PC-3 (cell line): Measurements from ENCODE around the gene RBM18. TPM values are rescaled to one million over a fixed set of nuclear protein-coding genes. Genes with fewer than 3 reads are reported as not detected.

Source experiments
- ATAC-seq: fragments of 200-7000 bp; cut with Tn5 transposase; 2 replicates; pipeline ENCODE4 v1.9.1; 2020; ENCODE audit warnings: mild to moderate bottlenecking, moderate library complexity
- BruUV-seq: library from RNA; stranded (reverse); fragments of 400-500 nt; replicated peaks from 2 replicates; lab custom pipeline; 2021; lab: Mats Ljungman, UMichigan
- CTCF ChIA-PET: fragments of 300-600 bp; sonication (Branson Sonifier 250); formaldehyde crosslinking; loops from one replicate; lab custom pipeline; 2022; ENCODE audit warnings: antibody characterized with exemption; lab: Charles Lee
- POLR2A ChIA-PET: fragments of 300-600 bp; sonication (Branson Sonifier 250); formaldehyde crosslinking; loops from one replicate; lab custom pipeline; 2022; ENCODE audit warnings: antibody characterized with exemption; ENCODE audit not compliant: unreplicated experiment; lab: Charles Lee
- DNase-seq: peaks from one replicate; pipeline ENCODE4 v3.0.0-alpha.2; 2015
- H2AFZ ChIP-seq: fragments of 300-600 bp; sonication (generic); 2 replicates; pipeline ENCODE4 v1.6.0; 2016; ENCODE audit warnings: antibody characterized with exemption, low read length
- H3F3A ChIP-seq: fragments of 300-600 bp; sonication (generic); one replicate; pipeline ENCODE4 v1.6.0; 2017; ENCODE audit warnings: antibody characterized with exemption, low read length, control low read depth, mild to moderate bottlenecking; ENCODE audit not compliant: unreplicated experiment
- H3K27ac ChIP-seq: fragments of 300-600 bp; sonication (generic); 2 replicates; pipeline ENCODE4 v1.5.1; 2016; ENCODE audit warnings: mild to moderate bottlenecking, low read length
- H3K27me3 ChIP-seq: fragments of 300-600 bp; sonication (generic); 2 replicates; pipeline ENCODE4 v1.6.1; 2016; ENCODE audit warnings: low read length, mixed read lengths
- H3K36me3 ChIP-seq: fragments of 300-600 bp; sonication (generic); 2 replicates; pipeline ENCODE4 v1.6.1; 2016; ENCODE audit warnings: low read depth, mixed run types, low read length, mixed read lengths
- H3K4me1 ChIP-seq: fragments of 300-600 bp; sonication (generic); 2 replicates; pipeline ENCODE4 v1.5.1; 2016; ENCODE audit warnings: low read length; ENCODE audit not compliant: insufficient read depth
- H3K4me2 ChIP-seq: fragments of 300-600 bp; sonication (generic); 2 replicates; pipeline ENCODE4 v1.6.0; 2016; ENCODE audit warnings: low read length
- H3K4me3 ChIP-seq: fragments of 300-600 bp; sonication (generic); 2 replicates; pipeline ENCODE4 v1.5.1; 2016; ENCODE audit warnings: mild to moderate bottlenecking, low read length, mixed read lengths
- H3K79me2 ChIP-seq: fragments of 300-600 bp; sonication (generic); 2 replicates; pipeline ENCODE4 v1.6.1; 2017; ENCODE audit warnings: low read length, mixed read lengths
- H3K9ac ChIP-seq: fragments of 300-600 bp; sonication (generic); 2 replicates; pipeline ENCODE4 v1.6.0; 2016; ENCODE audit warnings: mild to moderate bottlenecking, low read length
- H3K9me2 ChIP-seq: fragments of 300-600 bp; sonication (generic); replicated peaks from 2 replicates; pipeline ENCODE4 v1.6.1; 2016; ENCODE audit warnings: mixed run types, low read length, mixed read lengths
- H3K9me3 ChIP-seq: fragments of 300-600 bp; sonication (generic); 2 replicates; pipeline ENCODE4 v1.6.1; 2016; ENCODE audit warnings: low read length, mixed read lengths
- H4K20me1 ChIP-seq: fragments of 300-600 bp; sonication (generic); 2 replicates; pipeline ENCODE4 v1.6.1; 2016; ENCODE audit warnings: low read length, mixed read lengths
- CTCF ChIP-seq: fragments of 300-600 bp; sonication (generic); conservative IDR thresholded peaks from 2 replicates; pipeline ENCODE4 v1.5.1; 2017; ENCODE audit warnings: antibody characterized with exemption, low read depth, mild to moderate bottlenecking, low read length
- EZH2 ChIP-seq: fragments of 300-600 bp; sonication (generic); IDR thresholded peaks from one replicate; pipeline ENCODE4 v1.6.1; 2017; ENCODE audit warnings: antibody characterized with exemption, mild to moderate bottlenecking, low read length; ENCODE audit not compliant: unreplicated experiment
- EZH2phosphoT487 ChIP-seq: fragments of 300-600 bp; sonication (generic); IDR thresholded peaks from 2 replicates; pipeline ENCODE4 v1.6.1; 2018; ENCODE audit warnings: mild to moderate bottlenecking, antibody characterized with exemption, low read length, borderline replicate concordance
- intact Hi-C: fragments of 100-400 bp; cut with micrococcal nuclease; formaldehyde crosslinking; loops from 2 replicates; pipeline ENCODE4 v1.9.0; 2023
- total RNA-seq: library from RNA; depleted of rRNA; stranded (reverse); fragments of >200 nt; gene quantifications from 2 replicates; pipeline ENCODE4 v1.2.3, GENCODE V29; 2014

The RBM18 gene
- total RNA-seq, 1 experiment from 2014 or later: 8.3 TPM

GRCh38 chr9:122263699-122264349, 816 bp downstream of the RBM18 start:
- H3K27ac ChIP-seq: peak overlapping the region; percentile 89
- H3K36me3 ChIP-seq: peaks cover 8% of the 10 kb centered on the region; the same call in 1 of the 2 replicates
- TF ChIP-seq EZH2phosphoT487: no peak
- TF ChIP-seq CTCF: no peak
- no peak for TF ChIP-seq EZH2
- peak; percentile 5 for DNase-seq
- H3K9ac ChIP-seq: peak overlapping the region; percentile 98
- peak overlapping the region; percentile 88 for H3K4me2 ChIP-seq
- ChIA-PET CTCF (no interaction called here), POLR2A (no interaction called here)
- no peaks in the 10 kb centered on the region for H3K27me3 ChIP-seq
- H3K4me1 ChIP-seq: peaks cover 36% of the 10 kb centered on the region
- 0 out of 2 replicates have a peak, but pooled peaks have one; percentile 13 for ATAC-seq
- peak overlapping the region; percentile 74 for H3K4me3 ChIP-seq
- no peaks in the 10 kb centered on the region for H4K20me1 ChIP-seq
- no TSS peak for BruUV-seq
- intact Hi-C loops: loop anchor here (10.0 kb wide), 1 partner anchor 139 kb away; no protein-coding TSS in a partner anchor
- H2AFZ ChIP-seq: peak overlapping the region; percentile 93
- no peaks in the 10 kb centered on the region for H3K9me2 ChIP-seq
- H3F3A ChIP-seq: no peaks in the 10 kb centered on the region
- H3K9me3 ChIP-seq: no peaks in the 10 kb centered on the region
- H3K79me2 ChIP-seq: peaks cover 69% of the 10 kb centered on the region

GRCh38 chr9:122262073-122262472, 2.6 kb downstream of the RBM18 start:
- Histone ChIP-seq H3K79me2 (peaks cover 57% of the 10 kb centered on the region), H3K9me2 (no peaks in the 10 kb centered on the region), H3K36me3 (peaks cover 8% of the 10 kb centered on the region; the same call in 1 of the 2 replicates), H4K20me1 (no peaks in the 10 kb centered on the region), H3K27me3 (no peaks in the 10 kb centered on the region), H3K4me2 (peak overlapping the region; percentile 27; the same call in 1 of the 2 replicates), H3K9ac (no peak overlapping the region), H3K27ac (no peak overlapping the region), H3K4me1 (peaks cover 36% of the 10 kb centered on the region), H3K9me3 (no peaks in the 10 kb centered on the region), H2AFZ (no peak overlapping the region), H3F3A (no peaks in the 10 kb centered on the region), H3K4me3 (no peak overlapping the region)
- TF ChIP-seq CTCF (no peak), EZH2 (no peak), EZH2phosphoT487 (no peak)
- no peak for DNase-seq
- ChIA-PET CTCF (no interaction called here), POLR2A (no interaction called here)
- intact Hi-C loops: loop anchor here (10.0 kb wide), 1 partner anchor 137 kb away; no protein-coding TSS in a partner anchor
- ATAC-seq: no peak
- no TSS peak for BruUV-seq

- no TSS peak for BruUV-seq
- H3K9me2 ChIP-seq: no peaks in the 10 kb centered on the region
Observed at GRCh38 chr9:122261469-122261881, 3.2 kb downstream of the RBM18 start.

More at GRCh38 chr9:122261469-122261881, 3.2 kb downstream of the RBM18 start:
- H3K4me1 ChIP-seq: peaks cover 36% of the 10 kb centered on the region
- ChIA-PET POLR2A (no interaction called here), CTCF (no interaction called here)
- H2AFZ ChIP-seq: no peak overlapping the region
- H3K27ac ChIP-seq: peak overlapping the region; percentile 49
- peaks cover 56% of the 10 kb centered on the region for H3K79me2 ChIP-seq
- DNase-seq: peak; percentile 77
- H3K4me2 ChIP-seq: peak overlapping the region; percentile 27; the same call in 1 of the 2 replicates
- no peaks in the 10 kb centered on the region for H3K9me3 ChIP-seq
- intact Hi-C loops: loop anchor here (10.0 kb wide), 1 partner anchor 137 kb away; no protein-coding TSS in a partner anchor
- no peaks in the 10 kb centered on the region for H3F3A ChIP-seq
- H3K9ac ChIP-seq: no peak overlapping the region
- no peaks in the 10 kb centered on the region for H4K20me1 ChIP-seq
- no peak overlapping the region for H3K4me3 ChIP-seq
- H3K27me3 ChIP-seq: no peaks in the 10 kb centered on the region
- TF ChIP-seq EZH2: no peak
- no peak for TF ChIP-seq EZH2phosphoT487
- TF ChIP-seq CTCF: no peak
- H3K36me3 ChIP-seq: peaks cover 8% of the 10 kb centered on the region; the same call in 1 of the 2 replicates
- ATAC-seq: peak; percentile 23
